Right kidney (tissue), 1 donor: ENCODE measurements around the gene PDE4D.
A peak's percentile ranks its signal among the peaks of the same experiment; 100 is the strongest.
"Not testable (repeated sequence)": the region's sequence is repeated elsewhere in the genome, so short reads cannot be mapped to it uniquely, and the experiment has no call there.

Experiments used
- DNase-seq: peaks from one replicate; pipeline ENCODE4 v3.0.0-alpha.2; 2016

PDE4D gene

GRCh38 chr5:59605915-59606314 lies 287.6 kb downstream of the PDE4D start:
- DNase-seq = no peak

- DNase-seq = no peak
Measured at GRCh38 chr5:59604111-59604510, 289.4 kb downstream of the PDE4D start.

GRCh38 chr5:59600998-59601397 lies 292.5 kb downstream of the PDE4D start:
- no peak for DNase-seq

- no peak for DNase-seq
Measured at GRCh38 chr5:59600153-59600552, 293.4 kb downstream of the PDE4D start.

GRCh38 chr5:59599729-59600128 lies 293.8 kb downstream of the PDE4D start:
- no peak for DNase-seq

- DNase-seq = no peak
Measured at GRCh38 chr5:59598547-59598874, 295.0 kb downstream of the PDE4D start.

GRCh38 chr5:59597690-59598546 lies 295.6 kb downstream of the PDE4D start:
- DNase-seq = no peak

GRCh38 chr5:59596586-59597350 lies 296.8 kb downstream of the PDE4D start:
- DNase-seq = no peak

GRCh38 chr5:59594118-59594517 lies 299.4 kb downstream of the PDE4D start:
- not testable (repeated sequence) for DNase-seq

GRCh38 chr5:59593439-59594007 lies 300.0 kb downstream of the PDE4D start:
- no peak for DNase-seq

GRCh38 chr5:59592101-59592500 lies 301.4 kb downstream of the PDE4D start:
- DNase-seq = no peak

- DNase-seq = no peak
Measured at GRCh38 chr5:59591162-59591561, 302.4 kb downstream of the PDE4D start.

- no peak for DNase-seq
Measured at GRCh38 chr5:59588922-59589321, 304.6 kb downstream of the PDE4D start.

- peak; percentile 56 for DNase-seq
Measured at GRCh38 chr5:59587489-59588337, 305.8 kb downstream of the PDE4D start.

- no peak for DNase-seq
Measured at GRCh38 chr5:59586841-59587240, 306.7 kb downstream of the PDE4D start.

GRCh38 chr5:59584858-59585846 lies 308.4 kb downstream of the PDE4D start:
- DNase-seq = no peak

- no peak for DNase-seq
Measured at GRCh38 chr5:59583810-59584562, 309.5 kb downstream of the PDE4D start.

- DNase-seq = no peak
Measured at GRCh38 chr5:59583151-59583809, 310.2 kb downstream of the PDE4D start.

GRCh38 chr5:59582746-59583145 lies 310.8 kb downstream of the PDE4D start:
- no peak for DNase-seq

GRCh38 chr5:59579824-59580167 lies 313.7 kb downstream of the PDE4D start:
- DNase-seq = no peak
